Measurements from ENCODE around the gene DDX1.

DNA sequence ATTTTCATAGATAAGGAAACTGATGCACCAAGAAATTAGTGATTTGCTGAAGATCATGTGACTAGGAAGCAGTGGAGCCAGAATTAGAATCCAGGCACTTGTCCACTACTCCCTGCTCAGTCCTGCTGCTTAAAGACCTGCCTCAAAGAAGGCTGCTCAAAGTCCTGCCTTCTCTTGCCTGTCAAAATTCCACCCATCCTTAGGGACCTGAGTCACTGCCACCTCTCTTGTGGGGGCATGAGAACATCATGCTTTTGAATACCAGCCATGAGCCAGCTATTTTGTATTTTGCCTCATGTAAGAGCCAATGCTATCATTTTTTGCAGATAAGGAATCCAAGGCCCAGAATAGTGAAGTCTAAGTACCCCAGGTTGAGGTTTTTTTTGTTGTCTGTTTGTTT, 47.1 kb downstream of the DDX1 start:
- TF ChIP-seq CTCF (IDR thresholded peaks at IDR 0.05): no peak
- no peak for TF ChIP-seq ZFX (IDR thresholded peaks at IDR 0.05; ENCODE audit: borderline replicate concordance)
